ENCODE data around the gene SEC63.
A peak's percentile ranks its signal among the peaks of the same experiment; 100 is the strongest.
"Not testable (repeated sequence)": the region's sequence is repeated elsewhere in the genome, so short reads cannot be mapped to it uniquely, and the experiment has no call there.

The SEC63 gene

GRCh38 chr6:107973594-107973993, 15.6 kb upstream of the SEC63 start:
- DNase-seq (ENCODE audit: low spot score), result no peak

DNA sequence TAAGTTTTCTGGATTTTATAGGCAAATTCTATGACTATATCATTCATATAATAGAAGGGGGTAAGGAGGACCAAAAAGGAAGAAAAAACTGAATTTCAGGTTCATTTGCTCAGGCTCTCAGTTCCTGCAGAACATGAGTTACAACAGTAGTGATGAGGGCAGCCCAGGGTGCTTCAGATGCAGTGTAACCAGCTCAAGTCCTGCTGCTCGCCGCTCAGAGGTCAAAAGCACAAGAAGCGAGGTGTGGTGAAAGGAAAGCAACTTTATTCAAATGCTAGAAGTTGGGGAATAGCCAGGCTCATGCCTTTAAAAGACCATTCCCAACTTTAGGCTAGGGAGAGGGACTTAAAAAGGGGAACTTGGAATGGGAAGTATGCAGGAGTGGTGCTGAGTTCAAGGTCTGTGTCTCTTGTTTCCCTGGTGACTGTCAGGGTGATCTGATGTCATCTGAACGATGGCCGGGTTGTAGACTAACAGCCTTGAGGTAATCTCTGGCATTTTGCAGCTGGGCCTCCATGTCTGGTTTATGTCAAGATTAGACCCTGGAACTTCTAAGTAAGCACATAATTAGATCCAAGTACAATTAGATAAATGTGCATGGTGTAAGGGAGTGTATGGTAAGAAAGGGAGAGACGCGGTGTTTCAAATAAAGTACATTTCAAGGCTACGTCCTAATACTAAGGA, 14.5 kb upstream of the SEC63 start:
- DNase-seq (ENCODE audit: low spot score), result no peak

GRCh38 chr6:107971181-107971580, 13.2 kb upstream of the SEC63 start:
- DNase-seq (ENCODE audit: low spot score), result no peak

- no peak for DNase-seq (ENCODE audit: low spot score)
Measured at GRCh38 chr6:107970255-107970654, 12.2 kb upstream of the SEC63 start.

GRCh38 chr6:107968081-107968480, 10.1 kb upstream of the SEC63 start:
- no peak for DNase-seq (ENCODE audit: low spot score)

DNA sequence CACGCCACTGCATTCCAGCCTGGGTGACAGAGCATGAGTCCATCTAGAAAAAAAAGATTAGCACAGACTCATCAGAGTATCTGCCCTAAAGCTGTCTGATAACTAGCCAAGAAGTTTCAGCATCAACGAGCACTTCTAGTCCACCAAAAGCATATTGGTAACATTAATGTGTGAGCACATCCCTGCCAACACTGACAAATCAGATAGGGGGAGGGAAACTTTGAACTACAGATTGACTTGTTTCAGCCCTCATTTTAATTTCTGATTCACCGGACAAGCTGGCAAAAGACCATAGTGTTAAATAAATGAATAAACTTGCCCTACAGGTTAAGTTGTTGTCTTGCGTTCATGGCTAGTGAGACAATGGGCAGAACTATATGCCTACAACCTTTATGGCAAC, 7.7 kb upstream of the SEC63 start:
- DNase-seq (ENCODE audit: low spot score), result no peak

GRCh38 chr6:107962723-107963122, 4.7 kb upstream of the SEC63 start:
- DNase-seq (ENCODE audit: low spot score), result no peak

GRCh38 chr6:107959392-107959791, 1.4 kb upstream of the SEC63 start:
- DNase-seq (ENCODE audit: low spot score), result no peak

- not testable (repeated sequence) for DNase-seq (ENCODE audit: low spot score)
Measured at GRCh38 chr6:107958689-107959362, 818 bp upstream of the SEC63 start.

DNA sequence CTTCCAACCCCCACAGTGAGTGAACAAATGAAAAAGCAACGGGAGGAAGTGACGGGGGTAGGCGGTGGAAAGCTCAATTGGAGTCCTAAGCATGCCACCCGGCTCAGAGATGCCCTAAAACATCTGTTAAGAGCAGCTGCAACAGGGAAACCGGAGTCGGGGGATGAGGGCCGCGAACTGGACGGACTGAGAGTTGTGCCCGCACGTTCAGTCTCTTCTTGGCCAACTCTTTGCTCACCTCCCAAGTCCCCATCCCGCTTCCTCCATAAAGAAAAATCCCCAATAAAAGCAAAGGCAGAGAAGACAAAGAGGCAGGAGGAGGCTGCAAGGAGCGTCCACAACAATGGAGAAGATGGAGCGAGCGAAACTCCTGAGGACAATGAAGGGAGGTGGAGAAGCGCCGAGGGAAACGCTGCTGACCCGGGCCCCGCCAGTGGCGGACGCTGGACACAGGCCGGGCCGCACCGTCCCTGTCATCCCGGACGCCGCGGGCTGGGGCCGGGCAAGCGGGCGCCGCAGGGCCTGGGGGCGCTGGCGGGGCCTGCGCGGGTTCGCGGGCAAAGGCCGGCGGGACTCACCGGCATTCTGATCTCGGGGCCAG, 600 bp downstream of the SEC63 start:
- peak; percentile 76 for DNase-seq (ENCODE audit: low spot score)

GRCh38 chr6:107956586-107957307, 1.3 kb downstream of the SEC63 start:
- no peak for DNase-seq (ENCODE audit: low spot score)

- no peak for DNase-seq (ENCODE audit: low spot score)
Measured at GRCh38 chr6:107956181-107956580, 1.8 kb downstream of the SEC63 start.

GRCh38 chr6:107953858-107954414, 4.1 kb downstream of the SEC63 start:
- DNase-seq (ENCODE audit: low spot score), result not testable (repeated sequence)

DNA sequence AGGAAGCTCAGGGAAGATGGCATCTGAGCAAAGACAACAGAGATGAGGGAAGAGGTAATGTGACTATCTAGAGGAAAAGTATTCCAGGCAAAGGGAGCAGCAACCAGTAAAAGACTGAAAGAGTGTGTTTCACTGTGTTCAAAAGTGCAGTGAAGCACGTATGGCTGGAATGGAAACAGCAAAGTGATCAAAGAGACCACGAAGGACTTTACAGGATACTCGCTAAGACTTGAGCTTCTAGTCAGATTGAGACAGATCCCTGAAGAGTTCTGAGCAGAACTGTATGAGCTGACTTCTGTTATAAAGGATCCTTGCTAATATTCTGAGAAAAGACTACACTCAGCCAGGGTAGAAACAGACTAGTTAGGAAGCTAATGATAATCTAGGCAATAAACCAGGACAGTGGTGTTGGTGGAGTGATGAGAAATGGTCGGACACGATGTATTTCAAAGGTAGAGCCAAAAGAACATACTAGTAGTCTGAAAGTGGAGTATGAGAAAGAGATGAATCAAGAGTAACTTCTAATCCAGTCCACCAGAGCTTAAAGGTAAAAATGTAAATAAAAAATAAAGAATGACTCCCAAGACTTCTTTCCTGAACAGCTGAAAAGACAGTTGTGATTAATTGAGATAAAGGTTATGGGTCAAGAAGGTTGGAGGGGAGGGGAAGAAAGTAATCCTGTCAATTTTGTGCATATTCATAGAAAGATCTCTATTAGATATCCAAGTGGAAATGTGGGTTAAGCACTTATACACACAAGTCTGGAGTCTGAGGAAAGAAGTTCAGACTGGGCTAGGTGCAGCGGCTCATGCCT, 14.2 kb downstream of the SEC63 start:
- no peak for DNase-seq (ENCODE audit: low spot score)

DNA sequence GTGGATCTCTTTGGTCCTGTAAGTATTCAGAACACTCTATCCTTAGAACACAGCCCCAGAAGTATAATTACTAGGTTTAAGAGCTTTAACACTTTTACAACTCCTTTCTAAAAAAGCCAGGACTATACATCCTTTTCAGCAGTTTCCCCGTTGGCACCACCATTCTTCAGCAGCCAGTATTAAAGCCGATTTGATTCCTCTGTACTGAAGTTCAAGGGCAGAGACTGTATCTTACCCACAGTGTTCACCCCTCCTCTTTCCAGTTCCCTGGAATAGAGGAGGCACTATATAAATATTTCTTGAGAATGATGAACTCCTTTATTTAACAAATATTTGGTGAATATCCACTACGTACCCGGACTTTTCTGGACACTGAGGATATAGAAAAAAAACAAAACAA, 15.9 kb downstream of the SEC63 start:
- no peak for DNase-seq (ENCODE audit: low spot score)

GRCh38 chr6:107941627-107942026, 16.4 kb downstream of the SEC63 start:
- DNase-seq (ENCODE audit: low spot score), result no peak

DNA sequence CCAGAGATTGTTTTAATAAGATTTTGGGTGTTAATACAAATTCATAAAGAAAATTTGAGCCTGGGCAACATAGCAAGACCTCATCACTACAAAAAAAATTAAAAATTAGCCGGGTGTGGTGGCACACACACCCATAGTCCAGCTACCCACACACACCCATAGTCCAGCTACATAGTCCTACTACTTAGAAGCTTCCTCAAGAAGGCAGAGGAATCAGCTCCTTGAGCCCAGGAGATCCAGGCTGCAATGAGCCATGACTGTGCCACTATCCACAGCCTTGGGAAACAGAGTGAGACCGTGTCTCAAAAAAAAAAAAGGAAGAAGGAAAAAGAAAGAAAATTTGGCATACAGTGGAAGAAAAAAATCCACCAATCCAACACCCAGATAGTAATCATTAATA, 16.8 kb downstream of the SEC63 start:
- DNase-seq (ENCODE audit: low spot score), result no peak

DNA sequence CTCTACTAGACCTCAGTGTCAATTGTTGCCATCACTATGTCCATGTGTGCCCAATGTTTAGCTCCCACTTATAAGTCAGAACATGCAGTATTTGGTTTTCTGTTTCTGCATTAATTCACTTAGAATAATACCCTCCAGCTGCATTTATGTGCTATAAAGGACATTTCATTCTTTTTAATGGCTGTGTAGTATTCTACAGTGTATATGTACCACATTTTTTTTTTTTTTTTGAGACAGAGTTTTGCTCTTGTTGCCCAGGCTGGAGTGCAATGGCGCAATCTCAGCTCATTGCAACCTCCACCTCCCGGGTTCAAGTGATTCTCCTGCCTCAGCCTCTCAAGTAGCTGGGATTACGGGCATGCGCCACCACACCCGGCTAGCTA, 21.1 kb downstream of the SEC63 start:
- not testable (repeated sequence) for DNase-seq (ENCODE audit: low spot score)

DNA sequence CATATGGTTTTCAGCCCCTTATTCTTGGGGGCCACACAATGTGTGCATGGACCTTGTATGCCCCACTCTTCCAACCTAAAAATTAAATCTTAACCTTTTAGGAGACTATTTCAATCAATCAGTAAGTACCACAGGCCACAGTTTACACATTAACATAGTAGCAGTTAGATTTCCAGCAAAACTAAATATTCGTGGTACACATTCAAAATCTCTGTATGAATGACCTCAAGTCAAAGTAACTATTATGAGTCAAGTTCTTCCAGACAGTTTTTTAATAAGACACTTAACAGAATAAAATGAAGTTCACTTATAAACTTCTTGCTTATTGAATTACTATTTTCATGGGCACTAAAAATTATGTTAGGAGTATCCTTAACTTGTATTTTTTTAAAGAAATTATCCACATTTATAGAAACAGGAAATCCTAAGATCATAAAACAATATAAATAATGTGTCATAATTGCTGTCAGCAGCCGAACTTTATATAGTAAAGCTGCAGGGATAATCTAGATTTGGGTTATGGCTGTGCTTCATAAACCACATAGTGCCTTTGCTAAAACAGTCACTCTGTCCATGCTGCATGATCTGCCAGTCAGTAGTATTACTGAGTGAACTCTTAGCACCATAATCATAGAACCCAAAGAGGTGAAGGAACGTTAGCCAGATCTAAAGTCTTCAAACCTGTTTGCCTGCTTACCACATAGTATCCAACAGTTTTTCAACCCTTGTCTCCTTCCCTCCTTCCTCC, 21.7 kb downstream of the SEC63 start:
- DNase-seq (ENCODE audit: low spot score), result no peak

DNA sequence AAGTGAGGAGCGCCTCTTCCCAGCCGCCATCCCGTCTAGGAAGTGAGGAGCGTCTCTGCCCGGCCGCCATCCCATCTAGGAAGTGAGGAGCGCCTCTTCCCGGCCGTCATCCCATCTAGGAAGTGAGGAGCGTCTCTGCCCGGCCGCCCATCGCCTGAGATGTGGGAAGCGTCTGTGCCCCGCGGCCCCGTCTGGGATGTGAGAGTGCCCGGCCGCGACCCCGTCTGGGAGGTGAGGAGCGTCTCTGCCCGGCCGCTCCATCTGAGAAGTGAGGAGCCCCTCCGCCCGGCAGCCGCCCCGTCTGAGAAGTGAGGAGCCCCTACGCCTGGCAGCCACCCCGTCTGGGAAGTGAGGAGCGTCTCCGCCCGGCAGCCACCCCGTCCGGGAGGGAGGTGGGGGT, 23.8 kb downstream of the SEC63 start:
- DNase-seq (ENCODE audit: low spot score), result not testable (repeated sequence)

DNA sequence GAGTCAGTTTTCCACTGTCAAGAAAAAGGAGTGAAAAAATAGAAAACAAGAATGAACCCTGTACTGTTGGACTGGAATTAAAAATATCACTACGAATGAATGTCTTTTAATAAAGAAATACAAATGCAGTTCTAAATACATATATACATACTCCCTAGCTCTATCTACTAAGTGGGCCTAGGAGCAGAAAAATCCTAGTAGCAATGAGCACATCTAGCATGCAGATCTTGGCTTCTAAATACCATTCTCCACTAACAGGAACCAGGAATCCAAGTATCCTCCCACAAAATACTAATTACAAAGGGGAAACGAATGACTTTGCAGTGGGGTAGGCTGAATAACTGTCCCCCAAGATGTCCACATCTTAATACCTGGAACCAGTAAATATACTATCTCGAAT, 25.4 kb downstream of the SEC63 start:
- DNase-seq (ENCODE audit: low spot score), result no peak

Data from activated CD4-positive, alpha-beta T cell treated with anti-CD3 and anti-CD28 coated beads, Interleukin-2, Interleukin-4, amounts not matched to agents 100 ng/mL and 50 ng/mL, durations not matched to agents 16 hours and 8 hours (primary cell).